Fibroblast of the aortic adventitia (primary cell): ENCODE results near the gene LIPF. TPM values are rescaled to one million over a fixed set of nuclear protein-coding genes. Genes with fewer than 3 reads are reported as not detected.
A peak's percentile ranks its signal among the peaks of the same experiment; 100 is the strongest.

ENCODE experiments used
- DNase-seq: peaks from one replicate; pipeline ENCODE4 v3.0.0-alpha.2; 2010; ENCODE audit warnings: low read depth
- H3K4me3 ChIP-seq: 2 replicates; pipeline ENCODE4 v1.5.1; 2011; ENCODE audit warnings: low read depth, mild to moderate bottlenecking, control low read depth, low read length, moderate library complexity
- total RNA-seq: library from RNA; depleted of rRNA; stranded (reverse); fragments of >200 nt; gene quantifications from 2 replicates; pipeline ENCODE4 v1.2.3, GENCODE V29; 2012; ENCODE audit warnings: low replicate concordance
- TF ChIP-seq, protein P1 (sequence below): IDR thresholded peaks from 2 replicates; pipeline ENCODE4 v1.5.1; 2011; ENCODE audit warnings: mild to moderate bottlenecking, low read length, control low read depth, inconsistent platforms; ENCODE audit not compliant: insufficient read depth

LIPF gene
- total RNA-seq, 1 donor = not detected

DNA sequence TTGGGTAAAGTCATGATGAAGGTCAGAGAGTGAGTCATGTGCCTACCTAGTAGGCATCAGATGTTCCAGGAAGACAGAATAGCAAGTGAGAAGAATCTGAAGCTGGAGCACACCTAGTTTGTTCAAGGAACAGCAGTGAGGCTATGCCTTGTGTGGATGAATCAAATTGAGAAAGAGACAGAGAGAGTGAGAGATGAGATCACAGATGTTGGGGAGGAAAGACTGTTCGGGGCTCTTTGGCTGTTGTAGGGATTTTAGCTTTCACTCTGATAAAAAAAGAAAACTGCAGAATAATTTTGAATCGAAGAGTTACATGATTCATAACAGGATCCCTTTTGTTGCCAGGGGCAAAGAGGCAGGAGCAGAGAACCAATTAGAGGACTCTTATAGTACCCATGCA lies 6.3 kb downstream of the LIPF start:
- DNase-seq = no peak
- TF ChIP-seq, protein P1, sequence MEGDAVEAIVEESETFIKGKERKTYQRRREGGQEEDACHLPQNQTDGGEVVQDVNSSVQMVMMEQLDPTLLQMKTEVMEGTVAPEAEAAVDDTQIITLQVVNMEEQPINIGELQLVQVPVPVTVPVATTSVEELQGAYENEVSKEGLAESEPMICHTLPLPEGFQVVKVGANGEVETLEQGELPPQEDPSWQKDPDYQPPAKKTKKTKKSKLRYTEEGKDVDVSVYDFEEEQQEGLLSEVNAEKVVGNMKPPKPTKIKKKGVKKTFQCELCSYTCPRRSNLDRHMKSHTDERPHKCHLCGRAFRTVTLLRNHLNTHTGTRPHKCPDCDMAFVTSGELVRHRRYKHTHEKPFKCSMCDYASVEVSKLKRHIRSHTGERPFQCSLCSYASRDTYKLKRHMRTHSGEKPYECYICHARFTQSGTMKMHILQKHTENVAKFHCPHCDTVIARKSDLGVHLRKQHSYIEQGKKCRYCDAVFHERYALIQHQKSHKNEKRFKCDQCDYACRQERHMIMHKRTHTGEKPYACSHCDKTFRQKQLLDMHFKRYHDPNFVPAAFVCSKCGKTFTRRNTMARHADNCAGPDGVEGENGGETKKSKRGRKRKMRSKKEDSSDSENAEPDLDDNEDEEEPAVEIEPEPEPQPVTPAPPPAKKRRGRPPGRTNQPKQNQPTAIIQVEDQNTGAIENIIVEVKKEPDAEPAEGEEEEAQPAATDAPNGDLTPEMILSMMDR = no peak
- H3K4me3 ChIP-seq = no peak overlapping the region

DNA sequence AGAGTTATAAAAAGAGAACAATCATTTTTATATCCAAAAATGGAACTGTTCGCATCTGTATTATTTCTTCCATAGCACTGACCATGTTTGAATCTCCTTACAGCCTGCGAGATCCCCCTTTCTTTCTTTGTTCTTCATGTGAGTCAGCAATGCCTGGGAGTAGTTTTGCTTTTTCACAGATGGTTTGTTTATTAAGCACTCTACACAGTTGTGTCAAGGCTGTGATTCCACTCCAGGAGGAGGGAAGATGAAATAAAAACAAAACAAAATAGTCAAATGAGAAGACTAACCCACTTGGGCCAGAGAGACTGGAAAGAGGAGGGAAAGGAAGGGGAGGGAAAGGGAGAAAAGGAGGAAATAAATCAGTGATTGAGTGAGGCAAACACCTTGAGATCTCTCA lies 7.8 kb downstream of the LIPF start:
- TF ChIP-seq, protein P1 = no peak
- H3K4me3 ChIP-seq = no peak overlapping the region
- DNase-seq = peak; percentile 26

DNA sequence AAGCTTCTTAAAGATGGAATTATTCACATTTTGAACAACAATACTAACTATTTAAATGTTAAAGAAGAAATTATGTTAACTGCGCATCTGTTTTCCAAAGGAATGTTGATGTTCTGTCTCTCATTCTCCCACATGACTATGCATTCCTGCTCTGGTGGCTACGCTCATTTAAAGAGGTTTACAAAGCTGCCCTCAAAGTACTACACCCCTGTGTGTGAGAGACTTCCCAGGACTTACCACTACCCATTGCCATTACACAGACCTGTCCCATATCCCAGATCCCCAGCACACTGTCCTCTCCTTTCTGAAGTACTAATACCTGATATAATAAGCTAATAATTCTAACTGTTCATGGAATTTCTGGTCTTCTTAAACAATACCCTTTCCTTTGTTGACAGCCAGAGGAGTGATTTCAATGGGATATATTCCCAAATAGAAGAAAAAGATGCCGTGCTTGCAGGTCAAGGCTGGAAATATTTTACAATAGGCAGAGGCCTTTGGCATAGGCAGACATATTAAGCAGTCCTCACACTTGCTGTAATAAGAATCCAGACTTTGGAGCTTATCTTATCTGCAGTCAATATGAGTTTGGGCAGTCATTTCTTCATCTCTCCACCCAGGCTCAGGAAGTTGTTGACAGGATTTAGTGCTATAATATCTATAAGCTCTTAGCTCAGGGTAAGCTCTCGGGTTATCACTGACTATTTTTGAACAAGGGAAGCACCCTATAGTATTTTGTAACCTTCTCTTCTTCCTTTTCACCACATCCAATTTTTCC lies 12.2 kb downstream of the LIPF start:
- TF ChIP-seq, protein P1 = no peak
- peak; percentile 59 for DNase-seq
- H3K4me3 ChIP-seq = no peak overlapping the region

DNA sequence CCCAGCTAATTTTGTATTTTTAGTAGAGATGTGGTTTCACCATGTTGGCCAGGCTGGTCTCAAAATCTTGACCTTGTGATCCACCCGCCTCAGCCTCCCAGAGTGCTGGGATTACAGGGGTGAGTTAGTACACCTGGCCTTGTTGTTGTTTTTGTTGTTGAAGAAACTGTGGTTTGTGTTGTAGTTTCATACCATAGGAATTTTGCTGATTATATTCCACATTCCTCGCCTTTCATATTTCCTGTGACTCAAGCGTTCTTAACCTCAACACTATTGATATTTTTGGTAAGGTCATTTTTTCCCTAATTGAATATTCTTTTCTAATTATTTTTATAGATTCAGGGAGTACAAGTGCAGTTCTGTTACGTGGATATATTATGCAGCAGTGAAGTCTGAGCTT lies 16.7 kb downstream of the LIPF start:
- no peak for DNase-seq
- H3K4me3 ChIP-seq = no peak overlapping the region

DNA sequence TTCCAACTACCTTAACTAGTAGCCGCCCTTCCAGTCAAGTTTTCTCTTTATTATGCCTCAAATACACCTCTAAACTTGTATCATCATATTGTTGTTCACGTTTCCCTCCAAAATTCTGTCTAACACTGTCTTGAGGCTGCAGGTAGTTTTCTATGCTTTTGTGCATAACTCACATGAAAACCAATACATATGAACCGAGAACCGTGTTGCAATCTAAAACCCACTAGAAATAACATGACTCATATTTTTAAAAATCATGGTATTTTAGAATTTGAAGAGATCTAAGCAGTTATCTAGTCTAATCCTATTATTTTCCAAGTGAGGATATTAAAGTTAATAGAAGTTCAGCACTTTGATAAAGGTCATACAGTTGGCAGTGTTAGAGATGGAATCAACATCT lies 18.2 kb downstream of the LIPF start:
- no peak for DNase-seq
- TF ChIP-seq, protein P1 = no peak
- no peak overlapping the region for H3K4me3 ChIP-seq

More for the DNA sequence above, 16.7 kb downstream of the LIPF start:
- TF ChIP-seq, protein P1 = no peak

DNA sequence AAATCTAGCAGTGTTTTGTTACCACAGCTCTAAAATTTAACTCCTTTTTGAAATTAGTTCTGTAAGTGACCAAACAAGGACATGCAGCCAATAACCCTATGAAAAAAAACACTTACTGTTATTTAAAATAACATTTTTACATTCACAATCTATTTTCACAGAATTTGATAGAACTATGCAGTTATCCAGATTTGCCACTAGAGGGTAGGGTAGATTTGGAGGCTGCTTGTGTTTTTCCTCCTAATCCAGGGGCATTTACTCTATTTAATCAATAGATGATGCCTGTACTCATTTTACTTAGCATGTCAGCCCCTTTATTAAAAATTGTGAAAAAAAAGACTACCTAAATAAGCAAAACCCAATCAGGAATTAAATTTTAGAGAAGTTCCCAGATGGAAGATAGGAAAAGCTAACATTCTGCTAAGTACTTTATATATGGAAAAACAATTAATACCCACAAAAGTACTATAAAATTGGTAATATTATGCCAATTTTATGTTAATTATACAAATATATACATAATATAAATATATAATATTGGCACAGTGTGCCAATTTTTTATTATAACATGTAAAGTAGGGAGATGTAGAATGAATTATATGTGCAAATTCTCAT lies 23.7 kb downstream of the LIPF start:
- TF ChIP-seq, protein P1 = peak; percentile 87
- no peak overlapping the region for H3K4me3 ChIP-seq
- DNase-seq = peak; percentile 58
